IPS-NIHi11 (cell line): ENCODE measurements around the gene ELL2.
"Not testable (repeated sequence)": the region's sequence is repeated elsewhere in the genome, so short reads cannot be mapped to it uniquely, and the experiment has no call there.

Source experiments
- DNase-seq: peaks from one replicate; pipeline ENCODE4 v3.0.0; 2012; ENCODE audit warnings: mixed read lengths, low spot score

ELL2 gene

GRCh38 chr5:95907740-95908706, 53.6 kb downstream of the ELL2 start:
- DNase-seq: no peak

- no peak for DNase-seq
Measured at GRCh38 chr5:95907067-95907705, 54.5 kb downstream of the ELL2 start.

GRCh38 chr5:95906398-95906797, 55.3 kb downstream of the ELL2 start:
- DNase-seq: not testable (repeated sequence)

- no peak for DNase-seq
Measured at GRCh38 chr5:95904827-95905226, 56.8 kb downstream of the ELL2 start.

GRCh38 chr5:95903838-95904237, 57.8 kb downstream of the ELL2 start:
- no peak for DNase-seq

GRCh38 chr5:95901676-95902627, 59.7 kb downstream of the ELL2 start:
- no peak for DNase-seq

GRCh38 chr5:95900383-95900958, 61.2 kb downstream of the ELL2 start:
- DNase-seq: no peak

- DNase-seq: no peak
Measured at GRCh38 chr5:95899829-95900228, 61.8 kb downstream of the ELL2 start.

- DNase-seq: no peak
Measured at GRCh38 chr5:95899006-95899405, 62.6 kb downstream of the ELL2 start.

GRCh38 chr5:95895771-95896170, 65.9 kb downstream of the ELL2 start:
- DNase-seq: peak; percentile 17

- no peak for DNase-seq
Measured at GRCh38 chr5:95895251-95895650, 66.4 kb downstream of the ELL2 start.

- DNase-seq: peak; percentile 51
Measured at GRCh38 chr5:95892784-95893354, 68.8 kb downstream of the ELL2 start.

- DNase-seq: no peak
Measured at GRCh38 chr5:95891499-95891898, 70.2 kb downstream of the ELL2 start.

GRCh38 chr5:95889076-95889475, 72.6 kb downstream of the ELL2 start:
- no peak for DNase-seq

- no peak for DNase-seq
Measured at GRCh38 chr5:95887977-95888376, 73.7 kb downstream of the ELL2 start.

- no peak for DNase-seq
Measured at GRCh38 chr5:95886340-95887044, 75.2 kb downstream of the ELL2 start.

GRCh38 chr5:95884511-95884910, 77.1 kb downstream of the ELL2 start:
- DNase-seq: no peak

- no peak for DNase-seq
Measured at GRCh38 chr5:95884017-95884325, 77.7 kb downstream of the ELL2 start.

GRCh38 chr5:95883185-95884016, 78.2 kb downstream of the ELL2 start:
- no peak for DNase-seq

- no peak for DNase-seq
Measured at GRCh38 chr5:95881833-95882232, 79.8 kb downstream of the ELL2 start.
